CD14-positive monocyte (primary cell): ENCODE measurements around the gene DEGS1. TPM values are rescaled to one million over a fixed set of nuclear protein-coding genes. Genes with fewer than 3 reads are reported as not detected.

Source experiments
- DNase-seq, 3 donors: peaks; one replicate each; pipeline ENCODE4 v3.0.0-alpha.2; 2011 to 2022
- H2AFZ ChIP-seq: 2 replicates; pipeline ENCODE4 v1.6.0; 2012; ENCODE audit warnings: mild to moderate bottlenecking, low read depth, low read length, inconsistent platforms; ENCODE audit not compliant: insufficient read depth, poor library complexity, severe bottlenecking
- H3K27ac ChIP-seq, 2 donors: 1 replicate in 1 of 2; 2 replicates in 1 of 2; pipeline ENCODE4 v1.5.1; 2012 to 2013; ENCODE audit warnings: low read length in 2 of 2, control low read depth in 1 of 2, inconsistent platforms in 1 of 2, low read depth in 1 of 2, mild to moderate bottlenecking in 1 of 2
- H3K27me3 ChIP-seq, 2 donors: one replicate each; pipeline versions ENCODE4 v1.6.0 to v1.6.1; 2011 to 2013; ENCODE audit warnings: low read length in 2 of 2; ENCODE audit not compliant: control insufficient read depth in 2 of 2, insufficient read depth in 2 of 2
- H3K36me3 ChIP-seq, 2 donors: replicated peaks in 1 of 2; 1 replicate in 1 of 2; 2 replicates in 1 of 2; pipeline versions ENCODE4 v1.5.1 to v1.6.1; 2012 to 2013; ENCODE audit warnings: low read length in 2 of 2, control low read depth in 1 of 2, inconsistent platforms in 1 of 2, mild to moderate bottlenecking in 1 of 2; ENCODE audit not compliant: insufficient read depth in 2 of 2, control insufficient read depth in 1 of 2
- H3K4me1 ChIP-seq, 2 donors: 1 replicate in 1 of 2; 2 replicates in 1 of 2; pipeline versions ENCODE4 v1.5.1 to v1.6.1; 2012 to 2013; ENCODE audit warnings: low read length in 2 of 2, control low read depth in 1 of 2, inconsistent platforms in 1 of 2, mild to moderate bottlenecking in 1 of 2, moderate library complexity in 1 of 2; ENCODE audit not compliant: insufficient read depth in 2 of 2, control insufficient read depth in 1 of 2
- H3K4me2 ChIP-seq: replicated peaks from 2 replicates; pipeline ENCODE3; 2012; ENCODE audit warnings: low read length, moderate library complexity, mild to moderate bottlenecking; ENCODE audit not compliant: poor library complexity, severe bottlenecking; ENCODE audit errors: extremely low read depth
- H3K4me3 ChIP-seq, 3 experiments: fragments of 200-600 bp in 1 of 3; sonication (generic) in 1 of 3; replicated peaks in 1 of 3; 1 replicate in 2 of 3; 2 replicates in 1 of 3; pipeline ENCODE4 v1.5.1; 2011 to 2013; ENCODE audit warnings: low read length in 3 of 3, mild to moderate bottlenecking in 3 of 3, control low read depth in 2 of 3, low read depth in 2 of 3, inconsistent platforms in 1 of 3, moderate library complexity in 1 of 3
- H3K79me2 ChIP-seq: 2 replicates; pipeline ENCODE4 v1.6.0; 2012; ENCODE audit warnings: mild to moderate bottlenecking, control low read depth, inconsistent platforms, low read length, moderate library complexity; ENCODE audit not compliant: insufficient read depth
- H3K9ac ChIP-seq: 2 replicates; pipeline ENCODE4 v1.6.0; 2017; ENCODE audit warnings: low read length, mild to moderate bottlenecking; ENCODE audit not compliant: insufficient read depth, poor library complexity, severe bottlenecking
- H3K9me3 ChIP-seq, 2 donors: replicated peaks in 1 of 2; 1 replicate in 1 of 2; 2 replicates in 1 of 2; pipeline versions ENCODE4 v1.5.1 to v1.6.1; 2012 to 2013; ENCODE audit warnings: low read length in 2 of 2, control low read depth in 1 of 2; ENCODE audit not compliant: control insufficient read depth in 1 of 2, insufficient read depth in 1 of 2
- H4K20me1 ChIP-seq: 2 replicates; pipeline ENCODE4 v1.6.0; 2012; ENCODE audit warnings: mild to moderate bottlenecking, low read length, control low read depth, moderate library complexity; ENCODE audit not compliant: insufficient read depth
- H3K27ac Mint-ChIP-seq, 7 donors: one replicate each; pipeline ENCODE4 v1.8.0; 2020; ENCODE audit warnings: mild to moderate bottlenecking in 7 of 7, mixed read lengths in 7 of 7, moderate library complexity in 6 of 7, inconsistent platforms in 2 of 7
- H3K27me3 Mint-ChIP-seq, 3 donors: one replicate each; pipeline ENCODE4 v1.8.0; 2021 to 2022; ENCODE audit warnings: low read depth in 3 of 3, mild to moderate bottlenecking in 3 of 3, mixed read lengths in 3 of 3, moderate library complexity in 3 of 3, inconsistent platforms in 1 of 3
- H3K36me3 Mint-ChIP-seq, 2 donors: one replicate each; pipeline ENCODE4 v1.8.0; 2020; ENCODE audit warnings: mixed read lengths in 2 of 2, inconsistent platforms in 1 of 2, mild to moderate bottlenecking in 1 of 2
- H3K4me1 Mint-ChIP-seq: one replicate; pipeline ENCODE4 v1.8.0; 2020; ENCODE audit warnings: mild to moderate bottlenecking, mixed read lengths
- H3K4me3 Mint-ChIP-seq, 2 donors: one replicate each; pipeline ENCODE4 v1.8.0; 2020; ENCODE audit warnings: mild to moderate bottlenecking in 2 of 2, mixed read lengths in 2 of 2, moderate library complexity in 1 of 2
- H3K9me3 Mint-ChIP-seq, 7 donors: one replicate each; pipeline ENCODE4 v1.8.0; 2020 to 2022; ENCODE audit warnings: mixed read lengths in 7 of 7, mild to moderate bottlenecking in 6 of 7, moderate library complexity in 6 of 7, inconsistent platforms in 2 of 7
- WGBS: methylation state at CpG from one replicate; pipeline ENCODE4 v1.1.5; 2013; ENCODE audit warnings: missing lambda C conversion rate; ENCODE audit not compliant: insufficient coverage; 5-methylcytosine and 5-hydroxymethylcytosine counted together
- intact Hi-C, 2 donors: fragments of 100-400 bp; cut with micrococcal nuclease; formaldehyde crosslinking; loops; one replicate each; pipeline versions ENCODE4 v1.15.0 to v1.15.1; 2023
- polyA plus RNA-seq, 3 donors: library from polyadenylated mRNA; depleted of rRNA in 1 of 3; unstranded in 2 of 3; stranded (reverse) in 1 of 3; fragments of 300-500 nt in 2 of 3; fragments of >200 nt in 1 of 3; fragmentation: Illumina TruSeq in 2 of 3; gene quantifications; 1 replicate in 2 of 3; 2 replicates in 1 of 3; pipeline ENCODE4 v1.2.3, GENCODE V29; 2012 to 2021
- TF ChIP-seq, protein P1 (sequence below): fragments of 200-600 bp; IDR thresholded peaks from one replicate; pipeline ENCODE4 v1.8.0; 2022; ENCODE audit warnings: antibody characterized with exemption, mild to moderate bottlenecking

The DEGS1 gene
- polyA plus RNA-seq, 3 donors, result 35.0 to 137 (median 118) TPM

DNA sequence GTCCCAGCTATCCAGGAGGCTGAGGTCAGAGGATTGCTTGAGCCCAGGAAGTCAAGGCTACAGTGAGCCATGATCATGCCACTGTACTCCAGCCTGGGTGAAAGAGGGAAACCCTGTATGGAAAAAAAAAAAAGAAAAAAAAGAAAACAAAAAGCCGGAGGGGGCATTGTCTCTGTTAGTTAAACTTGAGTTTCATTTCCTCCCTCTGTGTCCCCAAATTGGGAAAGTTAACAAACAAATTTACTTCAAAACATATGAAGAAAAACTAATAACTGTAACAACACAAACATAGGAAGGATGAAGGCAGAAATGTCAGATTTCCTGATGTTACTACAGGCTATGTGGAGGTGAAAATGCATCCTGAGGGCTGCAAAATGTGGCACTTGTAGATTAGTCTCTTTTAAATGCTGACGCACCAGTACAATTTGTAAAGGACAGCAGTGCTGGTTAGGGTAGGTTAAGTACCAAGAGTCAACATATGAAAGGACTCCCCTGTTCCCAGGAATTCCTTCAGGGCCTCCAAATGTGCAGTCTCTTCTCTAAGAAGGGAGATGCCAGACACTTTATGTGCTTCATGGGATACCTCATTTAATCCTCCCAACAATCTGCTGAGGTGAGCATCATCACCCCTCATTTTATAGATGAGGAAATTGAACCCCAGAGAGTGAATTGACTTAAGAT, 52.9 kb downstream of the DEGS1 start:
- H3K79me2 ChIP-seq, result no peaks in the 10 kb centered on the region
- no peaks in the 10 kb centered on the region for H3K9me3 Mint-ChIP-seq
- no peak overlapping the region for H3K27ac Mint-ChIP-seq
- no peak overlapping the region for H2AFZ ChIP-seq
- no peak overlapping the region for H3K4me3 ChIP-seq
- peak overlapping the region in 1 of 2 donors; percentile 32 for H3K27ac ChIP-seq
- no peaks in the 10 kb centered on the region for H3K9me3 ChIP-seq
- peaks cover 20 to 66% of the 10 kb centered on the region in 2 donors for H3K36me3 ChIP-seq
- no peaks in the 10 kb centered on the region for H3K4me1 Mint-ChIP-seq
- H3K4me1 ChIP-seq, result no peaks in the 10 kb centered on the region
- no peak for DNase-seq
- no peaks in the 10 kb centered on the region for H4K20me1 ChIP-seq
- no CpG with 5 or more reads among the region's 2 CpGs for WGBS
- no peak overlapping the region for H3K9ac ChIP-seq
- no peak overlapping the region for H3K4me2 ChIP-seq
- intact Hi-C loops, result no loop called here
- no peaks in the 10 kb centered on the region for H3K27me3 Mint-ChIP-seq
- TF ChIP-seq, protein P1, sequence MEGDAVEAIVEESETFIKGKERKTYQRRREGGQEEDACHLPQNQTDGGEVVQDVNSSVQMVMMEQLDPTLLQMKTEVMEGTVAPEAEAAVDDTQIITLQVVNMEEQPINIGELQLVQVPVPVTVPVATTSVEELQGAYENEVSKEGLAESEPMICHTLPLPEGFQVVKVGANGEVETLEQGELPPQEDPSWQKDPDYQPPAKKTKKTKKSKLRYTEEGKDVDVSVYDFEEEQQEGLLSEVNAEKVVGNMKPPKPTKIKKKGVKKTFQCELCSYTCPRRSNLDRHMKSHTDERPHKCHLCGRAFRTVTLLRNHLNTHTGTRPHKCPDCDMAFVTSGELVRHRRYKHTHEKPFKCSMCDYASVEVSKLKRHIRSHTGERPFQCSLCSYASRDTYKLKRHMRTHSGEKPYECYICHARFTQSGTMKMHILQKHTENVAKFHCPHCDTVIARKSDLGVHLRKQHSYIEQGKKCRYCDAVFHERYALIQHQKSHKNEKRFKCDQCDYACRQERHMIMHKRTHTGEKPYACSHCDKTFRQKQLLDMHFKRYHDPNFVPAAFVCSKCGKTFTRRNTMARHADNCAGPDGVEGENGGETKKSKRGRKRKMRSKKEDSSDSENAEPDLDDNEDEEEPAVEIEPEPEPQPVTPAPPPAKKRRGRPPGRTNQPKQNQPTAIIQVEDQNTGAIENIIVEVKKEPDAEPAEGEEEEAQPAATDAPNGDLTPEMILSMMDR, result no peak
- H3K36me3 Mint-ChIP-seq, result peaks cover 50 to 62% of the 10 kb centered on the region in 2 donors
- no peaks in the 10 kb centered on the region for H3K27me3 ChIP-seq
- H3K4me3 Mint-ChIP-seq, result no peak overlapping the region

DNA sequence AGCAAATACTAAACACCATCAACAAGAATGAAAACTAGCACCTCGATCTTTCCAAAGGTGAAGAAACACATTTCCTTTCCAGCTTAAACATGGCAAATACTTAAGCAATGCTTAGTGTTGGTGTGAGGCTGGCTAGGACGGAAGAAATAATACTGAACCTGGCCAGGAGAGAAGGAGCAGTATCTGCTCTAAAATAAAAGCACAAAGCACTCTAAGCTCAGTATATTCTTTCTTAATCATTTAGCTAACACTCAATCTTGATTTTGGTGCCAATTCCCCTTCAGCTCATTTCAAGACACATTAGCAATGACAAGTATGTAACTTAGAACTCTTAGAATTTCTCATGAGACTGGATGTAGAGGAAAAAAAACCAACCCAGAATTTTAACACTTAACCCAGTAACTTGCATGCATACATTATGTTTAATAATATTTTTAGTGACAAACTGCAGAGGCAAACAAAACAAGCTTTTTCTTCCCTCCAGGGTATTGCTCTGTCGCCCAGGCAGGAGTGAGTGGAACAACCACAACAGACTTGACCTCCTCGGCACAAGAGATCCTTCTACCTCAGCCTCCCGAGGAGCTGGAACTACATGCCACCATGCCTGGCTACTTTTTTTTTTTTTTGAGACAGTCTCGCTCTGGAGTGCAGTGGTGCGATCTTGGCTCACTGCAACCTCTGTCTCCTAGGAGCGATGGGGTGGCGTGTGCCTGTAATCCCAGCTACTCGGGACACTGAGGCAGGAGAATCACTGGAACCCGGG, 54.3 kb downstream of the DEGS1 start:
- no peaks in the 10 kb centered on the region for H4K20me1 ChIP-seq
- 100% methylated on average over 3 of the region's 11 CpGs for WGBS
- no peak overlapping the region for H3K9ac ChIP-seq
- Mint-ChIP-seq H3K27me3 (no peaks in the 10 kb centered on the region), H3K36me3 (peaks cover 49 to 61% of the 10 kb centered on the region in 2 donors), H3K9me3 (no peaks in the 10 kb centered on the region), H3K4me3 (no peak overlapping the region), H3K4me1 (no peaks in the 10 kb centered on the region), H3K27ac (no peak overlapping the region)
- H3K4me3 ChIP-seq, result no peak overlapping the region
- TF ChIP-seq, protein P1, result no peak
- H3K4me2 ChIP-seq, result no peak overlapping the region
- no peaks in the 10 kb centered on the region for H3K79me2 ChIP-seq
- DNase-seq, result no peak
- intact Hi-C loops, result no loop called here
- H3K27me3 ChIP-seq, result no peaks in the 10 kb centered on the region
- H3K36me3 ChIP-seq, result peaks cover 16 to 61% of the 10 kb centered on the region in 2 donors
- H3K9me3 ChIP-seq, result no peaks in the 10 kb centered on the region
- no peak overlapping the region for H2AFZ ChIP-seq
- no peak overlapping the region for H3K27ac ChIP-seq
- no peaks in the 10 kb centered on the region for H3K4me1 ChIP-seq
